Endodermal cell (in vitro differentiated cells): ENCODE data around the gene ATXN1. TPM values are rescaled to one million over a fixed set of nuclear protein-coding genes. Genes with fewer than 3 reads are reported as not detected.
"Not testable (repeated sequence)": the region's sequence is repeated elsewhere in the genome, so short reads cannot be mapped to it uniquely, and the experiment has no call there.

Experiments
- DNase-seq: peaks from one replicate; pipeline ENCODE4 v3.0.0-alpha.2; 2017
- H3K27ac ChIP-seq: 2 replicates; pipeline ENCODE4 v1.5.1; 2013; ENCODE audit warnings: mild to moderate bottlenecking, low read depth, low read length, moderate library complexity
- H3K27me3 ChIP-seq: 2 replicates; pipeline ENCODE4 v1.6.1; 2013; ENCODE audit warnings: mild to moderate bottlenecking, low read length, moderate library complexity; ENCODE audit not compliant: insufficient read depth, control insufficient read depth, poor library complexity, severe bottlenecking
- H3K36me3 ChIP-seq: 2 replicates; pipeline ENCODE4 v1.7.0; 2013; ENCODE audit warnings: mild to moderate bottlenecking, low read length, moderate library complexity; ENCODE audit not compliant: control insufficient read depth, insufficient read depth
- H3K4me1 ChIP-seq: one replicate; pipeline ENCODE4 v1.7.0; 2013; ENCODE audit warnings: low read length; ENCODE audit not compliant: control insufficient read depth, insufficient read depth
- H3K4me3 ChIP-seq: 2 replicates; pipeline ENCODE4 v1.5.1; 2013; ENCODE audit warnings: mild to moderate bottlenecking, low read length, moderate library complexity
- H3K9ac ChIP-seq: 2 replicates; pipeline ENCODE4 v1.6.1; 2013; ENCODE audit warnings: mild to moderate bottlenecking, low read length, moderate library complexity; ENCODE audit not compliant: poor library complexity, severe bottlenecking; ENCODE audit errors: extremely low read depth
- H3K9me3 ChIP-seq: 2 replicates; pipeline ENCODE4 v1.6.1; 2013; ENCODE audit warnings: mild to moderate bottlenecking, low read length, moderate library complexity; ENCODE audit not compliant: control insufficient read depth
- H3K27ac Mint-ChIP-seq: 2 replicates; pipeline ENCODE4 v1.8.0; 2020; ENCODE audit warnings: mixed read lengths
- H3K27me3 Mint-ChIP-seq: 2 replicates; pipeline ENCODE4 v1.8.0; 2021; ENCODE audit warnings: mild to moderate bottlenecking, mixed read lengths; ENCODE audit not compliant: insufficient read depth
- H3K36me3 Mint-ChIP-seq: 2 replicates; pipeline ENCODE4 v1.8.0; 2020; ENCODE audit warnings: low read depth, mixed read lengths
- H3K4me1 Mint-ChIP-seq: 2 replicates; pipeline ENCODE4 v1.8.0; 2020; ENCODE audit warnings: mixed read lengths
- H3K4me3 Mint-ChIP-seq: 2 replicates; pipeline ENCODE4 v1.8.0; 2020; ENCODE audit warnings: mild to moderate bottlenecking, moderate library complexity, mixed read lengths
- H3K9me3 Mint-ChIP-seq: 2 replicates; pipeline ENCODE4 v1.8.0; 2020; ENCODE audit warnings: mild to moderate bottlenecking, mixed read lengths
- WGBS, 2 experiments: methylation state at CpG; one replicate each; pipeline versions ENCODE4 v1.1.5 to v1.1.7; 2013; ENCODE audit warnings: missing lambda C conversion rate in 2 of 2, mixed read lengths in 1 of 2; ENCODE audit not compliant: insufficient coverage in 1 of 2, insufficient read length in 1 of 2; 5-methylcytosine and 5-hydroxymethylcytosine counted together
- total RNA-seq, 2 donors: library from RNA; stranded (reverse); fragmentation: NEBNext Ultra II Directional in 1 of 2; extraction: Animal tissue kit (Norgen Biotek cat#: 25700) in 1 of 2; gene quantifications; 2 replicates in 1 of 2; 3 replicates in 1 of 2; pipeline ENCODE4 v1.2.1, GENCODE V29; 2021
- TF ChIP-seq, protein P1 (sequence below): fragments of 200-600 bp; sonication (generic); conservative IDR thresholded peaks from 2 replicates; pipeline ENCODE4 v1.5.0; 2021; ENCODE audit warnings: antibody characterized with exemption, mild to moderate bottlenecking

ATXN1 gene
- total RNA-seq, 2 donors from 2014 or later = 10.4 to 15.9 TPM

DNA sequence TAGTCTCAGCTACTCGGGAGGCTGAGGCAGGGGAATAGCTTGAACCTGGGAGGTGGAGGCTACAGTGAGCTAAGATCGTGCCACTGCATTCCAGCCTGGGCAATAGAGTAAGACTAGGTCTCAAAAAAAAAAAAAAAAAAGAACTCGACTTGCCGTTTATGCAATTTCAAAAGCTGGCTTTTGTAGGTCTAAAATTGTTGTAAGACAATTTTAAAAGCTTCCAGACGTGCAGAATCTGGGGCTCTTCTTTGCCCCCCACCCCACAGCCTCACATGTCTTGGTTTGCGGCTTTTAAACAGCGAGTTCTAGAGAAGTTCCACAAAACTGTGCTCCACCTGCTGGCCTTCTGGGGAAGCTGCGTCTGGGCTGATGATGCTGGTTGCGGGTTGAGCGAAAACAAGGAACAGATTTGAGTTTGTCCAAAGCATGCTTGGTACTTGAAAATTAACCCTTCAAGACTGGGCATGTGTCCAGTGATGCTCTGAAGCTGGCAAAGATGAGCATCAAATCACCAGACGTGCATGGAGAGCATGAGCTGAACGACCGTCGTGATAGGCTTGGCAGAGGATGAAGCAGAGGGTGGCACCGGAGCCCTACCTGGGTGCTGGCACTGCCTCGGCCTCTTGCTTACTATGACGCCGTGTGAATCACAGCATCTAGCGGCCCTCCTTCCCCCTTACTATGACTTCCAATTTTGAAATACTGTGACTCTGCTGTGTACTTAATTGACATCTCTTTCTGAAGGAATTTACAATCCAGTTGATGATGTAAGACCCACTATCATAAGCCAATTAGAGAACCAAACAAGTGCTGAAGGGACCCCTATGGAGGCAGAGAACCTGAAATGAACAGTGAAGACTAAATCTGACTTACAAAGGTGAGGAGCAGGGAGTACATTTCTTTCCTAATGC lies 351.5 kb downstream of the ATXN1 start:
- Mint-ChIP-seq H3K36me3 (no peaks in the 10 kb centered on the region), H3K9me3 (no peaks in the 10 kb centered on the region), H3K4me1 (peaks cover 20% of the 10 kb centered on the region), H3K4me3 (no peak overlapping the region), H3K27ac (no peak overlapping the region), H3K27me3 (peaks cover 2% of the 10 kb centered on the region)
- Histone ChIP-seq H3K4me3 (no peak overlapping the region), H3K27me3 (no peaks in the 10 kb centered on the region), H3K27ac (no peak overlapping the region), H3K9me3 (no peaks in the 10 kb centered on the region), H3K4me1 (peaks cover 2% of the 10 kb centered on the region), H3K36me3 (no peaks in the 10 kb centered on the region), H3K9ac (no peak overlapping the region)
- TF ChIP-seq, protein P1, sequence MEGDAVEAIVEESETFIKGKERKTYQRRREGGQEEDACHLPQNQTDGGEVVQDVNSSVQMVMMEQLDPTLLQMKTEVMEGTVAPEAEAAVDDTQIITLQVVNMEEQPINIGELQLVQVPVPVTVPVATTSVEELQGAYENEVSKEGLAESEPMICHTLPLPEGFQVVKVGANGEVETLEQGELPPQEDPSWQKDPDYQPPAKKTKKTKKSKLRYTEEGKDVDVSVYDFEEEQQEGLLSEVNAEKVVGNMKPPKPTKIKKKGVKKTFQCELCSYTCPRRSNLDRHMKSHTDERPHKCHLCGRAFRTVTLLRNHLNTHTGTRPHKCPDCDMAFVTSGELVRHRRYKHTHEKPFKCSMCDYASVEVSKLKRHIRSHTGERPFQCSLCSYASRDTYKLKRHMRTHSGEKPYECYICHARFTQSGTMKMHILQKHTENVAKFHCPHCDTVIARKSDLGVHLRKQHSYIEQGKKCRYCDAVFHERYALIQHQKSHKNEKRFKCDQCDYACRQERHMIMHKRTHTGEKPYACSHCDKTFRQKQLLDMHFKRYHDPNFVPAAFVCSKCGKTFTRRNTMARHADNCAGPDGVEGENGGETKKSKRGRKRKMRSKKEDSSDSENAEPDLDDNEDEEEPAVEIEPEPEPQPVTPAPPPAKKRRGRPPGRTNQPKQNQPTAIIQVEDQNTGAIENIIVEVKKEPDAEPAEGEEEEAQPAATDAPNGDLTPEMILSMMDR = peak; percentile 87
- WGBS, 2 experiments = 66 to 75% methylated on average over 16 to 19 of the region's 19 CpGs
- peak; percentile 87 for DNase-seq

DNA sequence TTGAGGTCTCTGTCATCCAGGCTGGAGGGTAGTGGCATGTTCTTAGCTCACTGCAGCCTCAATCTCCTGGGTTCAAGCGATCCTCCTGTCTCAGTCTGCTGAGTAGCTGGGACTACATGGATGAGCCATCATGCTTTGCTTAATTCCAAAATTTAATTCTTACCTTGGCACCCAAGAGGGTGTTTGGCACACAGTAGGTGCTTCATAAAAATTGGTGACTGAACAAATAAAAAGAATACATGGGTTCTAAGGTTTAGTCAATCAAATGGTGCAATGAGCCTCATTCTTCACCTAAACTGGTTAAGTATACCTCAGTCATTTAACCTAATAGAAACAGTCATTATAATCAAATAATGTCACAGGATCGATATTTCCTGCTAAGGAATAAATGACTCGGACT lies 352.5 kb downstream of the ATXN1 start:
- no peak overlapping the region for H3K27ac Mint-ChIP-seq
- H3K27ac ChIP-seq = no peak overlapping the region
- no peak overlapping the region for H3K4me3 ChIP-seq
- TF ChIP-seq, protein P1 = no peak
- H3K4me1 Mint-ChIP-seq = peaks cover 17% of the 10 kb centered on the region
- H3K9me3 Mint-ChIP-seq = no peaks in the 10 kb centered on the region
- no peaks in the 10 kb centered on the region for H3K9me3 ChIP-seq
- DNase-seq = no peak
- no peaks in the 10 kb centered on the region for H3K27me3 ChIP-seq
- WGBS, 2 experiments = 85 to 94% methylated on average over 3 of the region's 3 CpGs
- H3K4me3 Mint-ChIP-seq = no peak overlapping the region
- peaks cover 2% of the 10 kb centered on the region for H3K4me1 ChIP-seq
- H3K36me3 Mint-ChIP-seq = no peaks in the 10 kb centered on the region
- no peak overlapping the region for H3K9ac ChIP-seq
- peaks cover 2% of the 10 kb centered on the region for H3K27me3 Mint-ChIP-seq
- no peaks in the 10 kb centered on the region for H3K36me3 ChIP-seq

DNA sequence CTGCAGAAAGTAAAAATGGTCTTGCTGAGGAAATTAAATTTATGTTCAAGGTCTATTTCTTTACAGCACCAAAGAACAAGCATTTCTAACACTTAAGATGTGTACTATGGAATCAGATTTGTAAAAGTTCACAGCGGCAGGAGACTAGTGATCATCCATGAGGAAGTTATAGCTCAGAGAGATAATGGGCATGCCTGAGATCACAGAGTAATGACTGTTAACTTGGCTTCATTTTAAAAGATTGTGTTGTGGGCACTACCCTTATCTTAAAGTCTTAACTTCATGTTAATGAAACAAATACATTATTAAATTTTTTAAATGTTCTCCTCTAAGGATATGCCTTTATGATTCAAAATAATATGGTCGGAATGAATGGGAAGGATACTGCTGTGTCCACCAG lies 354.3 kb downstream of the ATXN1 start:
- no peaks in the 10 kb centered on the region for H3K9me3 Mint-ChIP-seq
- TF ChIP-seq, protein P1 = no peak
- no peak overlapping the region for H3K4me3 Mint-ChIP-seq
- DNase-seq = no peak
- no peak overlapping the region for H3K27ac ChIP-seq
- H3K27ac Mint-ChIP-seq = no peak overlapping the region
- H3K4me1 ChIP-seq = peaks cover 2% of the 10 kb centered on the region
- H3K36me3 Mint-ChIP-seq = no peaks in the 10 kb centered on the region
- 90% methylated on average over 1 to 2 of the region's 2 CpGs for WGBS, 2 experiments
- no peaks in the 10 kb centered on the region for H3K27me3 ChIP-seq
- H3K4me3 ChIP-seq = no peak overlapping the region
- H3K27me3 Mint-ChIP-seq = peaks cover 2% of the 10 kb centered on the region
- no peaks in the 10 kb centered on the region for H3K9me3 ChIP-seq
- no peak overlapping the region for H3K9ac ChIP-seq
- peaks cover 14% of the 10 kb centered on the region for H3K4me1 Mint-ChIP-seq
- no peaks in the 10 kb centered on the region for H3K36me3 ChIP-seq

DNA sequence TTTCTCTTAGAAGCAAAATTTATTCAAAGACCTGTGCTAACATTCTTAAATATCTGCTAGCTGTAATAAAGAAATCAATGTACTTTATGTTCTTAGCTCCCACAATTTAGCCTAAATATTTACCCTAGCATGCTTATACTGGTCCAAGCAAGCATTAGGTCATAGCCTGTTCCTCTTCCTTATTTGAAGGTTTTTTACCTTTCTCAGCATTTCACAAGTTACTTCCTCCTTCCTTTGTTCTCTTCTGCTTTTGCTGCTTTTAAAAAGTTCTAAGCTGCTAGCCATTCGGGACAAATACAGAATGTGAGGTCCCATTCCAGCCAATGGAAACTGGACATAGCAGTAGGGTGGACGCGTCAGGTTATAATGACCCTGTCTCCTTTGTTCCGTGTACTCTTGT lies 354.7 kb downstream of the ATXN1 start:
- H3K4me3 ChIP-seq, H3K4me1 ChIP-seq, H3K27ac ChIP-seq, H3K36me3 Mint-ChIP-seq, H3K27me3 Mint-ChIP-seq, H3K27me3 ChIP-seq, H3K9me3 ChIP-seq, H3K9ac ChIP-seq, H3K27ac Mint-ChIP-seq, H3K36me3 ChIP-seq, DNase-seq, H3K4me3 Mint-ChIP-seq, H3K9me3 Mint-ChIP-seq: not testable (repeated sequence)
- WGBS, 2 experiments = 93 to 100% methylated on average over 3 to 4 of the region's 4 CpGs
- H3K4me1 Mint-ChIP-seq = peaks cover 14% of the 10 kb centered on the region
